Ammon's horn (tissue), 1 donor: ENCODE data around the gene KLHL25.

Experiments used
- DNase-seq: peaks from one replicate; pipeline ENCODE4 v3.0.0-alpha.2; 2016; ENCODE audit warnings: low spot score

Gene KLHL25

DNA sequence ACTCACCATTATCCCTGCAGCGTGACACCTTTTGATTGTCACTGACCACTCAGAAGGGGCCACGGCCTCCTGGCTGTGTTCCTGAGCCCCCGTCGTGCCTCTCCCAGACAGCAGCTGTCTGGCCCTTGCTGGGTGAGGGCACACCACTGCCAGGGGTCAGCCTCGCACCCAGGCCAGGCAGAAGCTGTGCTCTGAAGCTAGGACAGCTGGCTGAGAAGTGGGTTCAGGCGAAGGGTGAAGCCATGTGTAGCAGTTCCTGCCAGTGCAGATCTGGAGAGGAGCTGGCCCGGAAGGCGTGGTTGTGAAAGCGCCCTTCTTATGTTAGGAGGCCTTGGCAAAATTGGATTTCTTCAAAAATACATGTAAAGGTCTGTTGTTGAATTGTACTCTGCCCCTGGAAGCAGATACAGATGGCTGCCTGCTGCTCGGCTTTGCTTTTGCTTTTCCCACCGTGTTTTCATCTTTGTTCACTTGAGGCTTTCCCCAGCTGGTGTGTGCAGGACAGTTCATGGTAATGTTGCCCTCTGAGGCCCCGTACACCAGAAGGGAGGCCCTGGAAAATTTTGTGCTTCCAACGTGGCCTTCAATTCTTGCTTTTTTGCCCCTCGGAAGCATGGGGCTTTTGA, 49.1 kb downstream of the KLHL25 start:
- no peak for DNase-seq

DNA sequence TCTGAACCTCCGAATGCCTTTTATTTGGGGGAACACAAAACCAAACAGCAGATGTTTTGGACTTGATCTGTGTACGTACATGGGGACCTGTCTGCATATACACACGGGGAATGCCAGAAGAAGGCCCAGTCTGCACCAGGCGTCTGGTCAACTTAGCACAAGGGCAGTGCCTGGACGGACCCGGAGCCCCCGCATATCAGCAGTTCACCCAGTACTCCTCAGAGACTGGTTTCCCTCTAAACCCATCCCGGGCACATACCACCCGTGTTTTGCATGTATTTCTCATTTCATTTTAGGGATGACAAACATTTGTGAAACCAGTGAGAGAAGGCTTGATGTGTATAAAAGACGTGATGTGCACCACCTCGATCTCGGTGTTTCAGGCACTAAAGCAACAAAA, 49.7 kb downstream of the KLHL25 start:
- DNase-seq, result no peak

DNA sequence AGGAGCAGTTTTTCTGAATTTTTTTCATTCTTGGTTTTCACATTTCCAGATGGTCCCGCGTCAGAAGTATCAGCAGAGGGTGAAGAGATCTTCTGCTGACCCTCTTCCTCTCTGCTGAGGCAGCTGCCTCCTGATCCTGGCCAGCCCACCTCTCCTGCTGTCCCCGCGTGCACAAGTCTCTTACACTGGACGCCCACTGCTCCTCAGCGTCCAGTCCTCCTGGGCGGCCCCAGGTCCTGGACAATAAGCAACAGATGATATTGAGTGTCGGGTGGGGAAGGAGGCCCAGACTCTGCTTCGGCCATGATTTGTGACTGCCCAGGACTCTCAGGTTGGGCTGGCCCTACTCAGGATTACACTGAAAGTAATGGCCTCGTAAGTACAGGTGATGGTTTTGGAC, 50.1 kb downstream of the KLHL25 start:
- DNase-seq, result no peak

DNA sequence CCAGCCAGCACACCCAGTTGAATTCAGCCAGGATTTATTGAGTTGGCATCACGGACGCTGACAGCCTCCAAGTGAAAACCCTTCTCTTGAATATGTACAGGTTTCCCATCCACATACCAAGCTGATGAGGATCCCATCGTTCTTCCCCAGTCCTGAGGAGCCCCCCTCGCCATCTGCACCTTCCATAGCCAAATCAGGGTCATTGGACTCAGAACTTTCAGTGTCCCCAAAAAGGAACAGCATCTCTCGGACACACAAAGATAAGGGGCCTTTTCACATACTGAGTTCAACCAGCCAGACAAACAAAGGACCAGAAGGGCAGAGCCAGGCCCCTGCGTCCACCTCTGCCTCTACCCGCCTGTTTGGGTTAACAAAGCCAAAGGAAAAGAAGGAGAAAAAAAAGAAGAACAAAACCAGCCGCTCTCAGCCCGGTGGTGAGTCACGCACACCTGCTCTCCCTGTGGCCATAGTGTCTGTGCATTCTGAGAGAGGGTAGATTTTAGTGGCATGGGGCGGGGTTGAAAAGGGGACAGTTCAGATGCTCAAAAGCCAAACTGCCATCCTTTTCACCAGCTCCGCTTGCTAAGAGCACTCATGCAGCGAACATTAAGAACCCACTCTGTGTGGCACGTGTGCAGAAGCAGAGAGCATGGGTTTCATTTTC, 51.2 kb downstream of the KLHL25 start:
- DNase-seq, result no peak

DNA sequence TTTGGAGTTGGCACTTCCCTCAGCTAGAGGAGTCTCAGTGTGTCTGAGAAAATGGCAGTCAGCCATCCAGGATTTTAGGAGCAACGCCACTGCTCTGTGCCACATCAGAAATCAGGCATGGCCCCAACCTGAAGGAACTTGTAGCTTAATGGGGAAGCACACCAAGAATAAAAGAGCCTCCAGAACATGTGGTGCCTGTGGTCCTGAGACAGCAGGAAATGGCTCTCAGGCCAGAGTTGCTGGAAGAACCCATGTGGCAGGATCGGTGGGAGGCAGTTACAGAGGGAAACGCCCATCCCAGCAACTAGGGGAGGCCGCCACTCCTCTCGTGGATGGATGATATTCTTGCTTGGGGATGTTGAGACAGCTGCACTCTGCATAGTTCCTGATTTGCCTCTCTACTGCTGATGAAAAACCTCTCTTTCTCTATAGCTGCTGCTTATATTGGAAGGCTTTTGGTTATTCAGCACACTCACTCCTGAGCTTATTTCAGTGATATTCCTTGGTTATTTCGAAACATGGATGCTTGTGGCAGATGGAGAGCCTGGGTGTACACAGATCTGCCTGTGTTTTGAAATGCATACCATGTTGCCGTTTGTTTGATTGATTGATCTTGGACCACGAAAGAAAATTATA, 52.4 kb downstream of the KLHL25 start:
- DNase-seq, result peak; percentile 59

DNA sequence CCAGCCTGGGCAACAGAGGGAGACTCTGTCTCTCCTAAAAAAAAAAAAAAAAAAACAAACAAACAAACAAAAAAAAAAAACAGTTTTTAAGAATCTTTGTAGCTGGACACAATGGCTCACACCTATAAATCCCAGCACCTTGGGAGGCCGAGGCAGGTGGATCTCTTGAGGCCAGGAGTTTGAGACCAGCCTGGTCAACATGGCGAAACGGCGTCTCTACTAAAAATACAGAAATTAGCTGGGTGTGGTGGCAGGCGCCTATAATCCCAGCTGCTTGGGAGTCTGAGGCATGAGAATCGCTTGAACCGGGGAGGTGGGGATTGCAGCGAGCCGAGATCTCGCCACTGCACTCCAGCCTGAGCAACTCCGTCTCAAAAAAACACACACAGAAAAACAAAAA, 53.1 kb downstream of the KLHL25 start:
- DNase-seq, result no peak

DNA sequence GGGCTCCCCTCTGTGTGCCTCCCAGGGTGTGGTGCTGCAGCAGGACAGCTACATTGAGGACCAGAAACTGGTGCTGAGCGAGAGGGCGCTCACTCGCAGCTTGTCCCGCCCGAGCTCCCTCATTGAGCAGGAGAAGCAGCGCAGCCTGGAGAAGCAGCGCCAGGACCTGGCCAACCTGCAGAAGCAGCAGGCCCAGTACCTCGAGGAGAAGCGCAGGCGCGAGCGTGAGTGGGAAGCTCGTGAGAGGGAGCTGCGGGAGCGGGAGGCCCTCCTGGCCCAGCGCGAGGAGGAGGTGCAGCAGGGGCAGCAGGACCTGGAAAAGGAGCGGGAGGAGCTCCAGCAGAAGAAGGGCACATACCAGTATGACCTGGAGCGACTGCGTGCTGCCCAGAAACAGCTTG, 53.7 kb downstream of the KLHL25 start:
- no peak for DNase-seq

DNA sequence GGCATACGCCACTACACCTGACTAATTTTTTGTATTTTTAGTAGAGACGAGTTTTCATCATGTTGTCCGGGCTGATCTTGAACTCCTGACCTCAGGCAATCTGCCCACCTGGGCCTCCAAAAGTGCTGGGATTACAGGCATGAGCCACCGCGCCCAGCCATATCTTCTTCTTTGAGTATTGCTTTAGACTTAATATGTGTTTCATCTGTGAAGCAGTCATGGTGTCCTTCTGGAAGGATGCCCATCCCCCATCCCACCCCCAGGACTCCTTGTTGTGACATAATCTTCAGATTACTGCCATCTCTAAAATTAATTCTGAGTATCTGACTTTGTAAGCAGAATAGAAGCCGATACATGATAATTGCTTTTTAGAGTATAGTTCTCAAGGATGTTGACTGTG, 57.7 kb downstream of the KLHL25 start:
- DNase-seq, result no peak

DNA sequence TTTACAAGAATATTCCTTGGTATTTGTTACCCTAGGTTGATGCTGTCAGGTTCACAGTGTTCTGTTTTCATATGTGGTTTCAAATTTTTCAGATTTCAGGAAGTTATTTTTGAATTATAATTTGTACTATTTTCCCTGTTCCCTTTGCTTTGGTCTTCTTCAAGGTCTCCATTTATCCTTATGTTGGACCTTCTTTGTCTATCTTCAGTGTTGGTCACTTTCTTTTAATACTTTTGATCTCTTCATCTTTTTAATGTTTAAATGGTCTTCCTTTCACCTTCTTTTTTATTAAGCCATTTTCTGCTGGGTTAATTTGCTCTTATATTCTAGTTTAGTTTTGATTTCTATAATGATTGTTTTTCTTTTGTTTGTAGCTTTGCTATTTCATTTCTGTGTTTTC, 61.3 kb downstream of the KLHL25 start:
- DNase-seq, result no peak

DNA sequence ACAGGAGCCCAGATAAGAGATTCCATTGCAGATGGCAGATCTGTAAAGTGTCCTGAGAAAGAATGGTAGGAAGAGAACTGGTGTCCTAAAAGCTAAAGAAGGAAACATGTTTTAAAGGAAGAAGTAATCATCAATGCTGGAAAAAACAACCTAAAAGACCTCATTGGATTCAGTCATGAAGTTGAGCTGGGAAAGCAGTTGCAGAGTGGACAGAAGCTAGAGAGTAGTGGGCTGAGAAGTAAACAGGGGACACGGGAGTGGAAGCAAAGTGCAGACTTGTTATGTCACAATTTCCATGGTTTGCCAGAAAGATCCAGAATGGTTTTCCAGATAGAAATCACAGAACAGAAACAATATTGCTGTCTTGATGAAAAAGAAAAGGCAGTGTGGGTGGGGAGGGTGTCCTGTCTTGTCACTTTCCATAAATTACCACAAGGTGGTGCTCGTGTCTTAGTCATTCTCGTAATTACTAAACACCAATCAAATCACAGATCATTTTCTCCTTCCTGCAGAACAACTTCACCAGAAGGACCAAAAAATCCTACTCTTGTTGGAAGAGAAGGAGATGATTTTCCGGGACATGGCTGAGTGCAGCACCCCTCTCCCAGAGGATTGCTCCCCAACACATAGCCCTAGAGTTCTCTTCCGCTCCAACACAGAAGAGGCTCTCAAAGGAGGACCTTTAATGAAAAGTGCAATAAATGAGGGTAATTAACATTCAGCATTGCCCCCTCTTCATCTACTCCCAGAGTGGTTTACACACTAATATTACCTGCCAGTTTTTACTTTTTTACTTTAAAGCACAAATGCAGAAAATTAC, 64.5 kb downstream of the KLHL25 start:
- peak; percentile 87 for DNase-seq

DNA sequence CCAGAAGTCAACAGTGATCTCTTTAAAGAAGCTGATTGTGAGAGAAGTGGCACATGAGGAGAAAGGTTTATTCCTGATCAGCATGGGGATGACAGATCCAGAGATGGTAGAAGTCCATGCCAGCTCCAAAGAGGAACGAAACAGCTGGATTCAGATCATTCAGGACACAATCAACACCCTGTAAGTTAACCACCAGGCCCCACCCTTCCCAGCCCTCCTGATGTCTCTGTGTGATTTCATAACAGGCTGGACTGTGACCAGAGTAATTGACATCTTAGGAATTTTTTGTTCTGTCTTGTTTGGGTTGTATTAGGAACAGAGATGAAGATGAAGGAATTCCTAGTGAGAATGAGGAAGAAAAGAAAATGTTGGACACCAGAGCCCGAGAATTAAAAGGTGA, 67.7 kb downstream of the KLHL25 start:
- DNase-seq, result no peak

DNA sequence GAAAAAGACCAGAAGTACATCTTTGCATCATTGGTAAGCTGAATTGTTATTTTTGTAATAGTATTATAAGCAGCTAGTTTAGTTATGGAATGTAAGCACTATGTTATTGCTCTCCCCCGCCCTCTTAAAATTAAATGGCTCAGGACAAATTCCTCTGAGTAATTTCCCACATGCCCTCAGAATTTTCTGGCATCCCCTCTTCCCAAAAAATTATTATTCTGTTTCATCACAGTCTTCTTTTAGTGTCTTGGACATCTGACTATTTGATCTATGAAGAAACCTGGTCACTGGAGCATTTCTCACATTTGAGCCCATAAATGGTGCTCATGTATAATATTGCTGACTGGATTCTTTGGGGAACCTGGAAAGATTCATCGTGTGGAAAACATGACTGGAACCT, 68.3 kb downstream of the KLHL25 start:
- no peak for DNase-seq

DNA sequence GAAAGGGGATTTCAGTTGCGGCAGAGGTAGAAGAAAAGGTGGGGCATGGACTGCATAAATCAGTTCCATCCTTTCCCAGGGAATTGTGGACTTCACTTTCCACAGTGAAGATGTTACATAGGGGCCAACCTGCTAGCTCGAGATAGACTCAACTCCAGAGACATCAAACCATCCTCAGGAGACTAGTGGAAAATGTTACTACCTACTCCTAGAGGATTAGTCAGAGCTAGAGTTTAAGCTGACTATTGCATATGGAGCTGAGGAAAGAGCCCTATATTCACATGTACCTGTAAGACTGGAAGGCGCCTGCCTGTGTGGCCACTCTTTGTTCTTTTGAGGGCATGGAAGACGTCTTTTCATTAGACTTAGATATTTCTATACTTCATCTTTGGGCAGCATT, 69.2 kb downstream of the KLHL25 start:
- no peak for DNase-seq

DNA sequence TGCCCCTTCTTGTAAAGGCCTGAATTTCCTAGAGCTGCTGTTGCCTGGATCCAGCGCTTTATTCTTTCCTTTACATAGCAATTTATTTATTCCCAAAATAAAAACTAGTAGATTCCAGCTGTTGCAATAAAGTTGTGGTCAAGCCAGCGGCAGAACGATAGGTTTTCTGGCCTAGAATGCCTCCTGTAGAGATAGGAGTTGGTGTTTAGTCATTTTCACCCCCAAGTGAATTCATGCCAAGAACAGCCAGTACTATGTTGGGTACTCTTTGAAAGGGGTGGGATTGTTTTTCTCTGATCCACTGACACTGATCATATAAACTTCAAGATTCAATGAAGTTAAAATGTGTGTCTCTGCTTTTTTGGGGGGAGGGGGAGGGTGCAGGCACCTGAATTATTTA, 69.7 kb downstream of the KLHL25 start:
- DNase-seq, result no peak

DNA sequence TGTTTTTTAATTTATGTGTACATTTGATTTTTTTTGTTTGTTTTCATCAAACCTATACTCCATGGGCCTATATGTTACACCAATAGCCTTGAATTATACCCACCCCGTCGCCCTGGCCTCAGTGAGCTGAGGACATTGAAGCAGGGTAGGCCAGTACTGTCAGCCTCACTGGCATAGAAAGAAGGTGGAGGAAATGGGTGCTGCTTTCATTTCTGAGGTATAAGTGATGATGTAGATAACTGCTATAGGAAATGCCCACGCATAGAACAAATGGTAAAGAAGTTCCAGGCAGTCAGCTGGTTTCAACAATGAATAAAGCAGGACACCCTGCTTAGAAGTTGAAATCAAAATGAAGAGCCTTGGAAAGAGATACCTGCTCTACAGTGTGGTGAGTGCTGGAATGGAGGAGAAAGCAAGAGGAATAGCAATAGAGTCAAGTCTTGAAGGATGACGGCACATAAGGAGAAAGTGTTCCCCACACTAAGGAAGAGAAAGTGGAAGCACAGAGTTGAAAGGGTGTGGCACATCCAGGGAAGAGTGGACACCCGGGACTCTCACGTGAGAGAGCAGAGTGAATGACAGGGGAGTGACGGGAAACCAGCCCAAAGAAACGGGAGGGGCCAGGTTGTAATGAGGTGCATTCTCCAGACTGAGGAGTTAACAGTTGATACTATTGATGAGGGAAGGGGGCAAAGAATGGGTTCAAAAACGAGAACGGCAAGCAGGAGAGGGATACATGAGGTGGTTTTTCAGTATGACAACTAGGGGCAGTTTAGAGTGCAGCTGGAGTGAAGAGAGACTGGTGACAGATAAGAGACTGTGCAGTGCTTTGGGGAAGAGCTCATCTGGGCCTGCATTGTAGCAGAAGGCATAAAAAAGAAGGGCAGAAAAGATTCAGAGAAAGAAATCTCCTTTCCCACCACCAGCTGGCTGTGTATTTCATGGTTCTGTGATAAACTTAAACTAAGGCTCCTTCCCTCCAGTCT, 70.5 kb downstream of the KLHL25 start:
- no peak for DNase-seq

DNA sequence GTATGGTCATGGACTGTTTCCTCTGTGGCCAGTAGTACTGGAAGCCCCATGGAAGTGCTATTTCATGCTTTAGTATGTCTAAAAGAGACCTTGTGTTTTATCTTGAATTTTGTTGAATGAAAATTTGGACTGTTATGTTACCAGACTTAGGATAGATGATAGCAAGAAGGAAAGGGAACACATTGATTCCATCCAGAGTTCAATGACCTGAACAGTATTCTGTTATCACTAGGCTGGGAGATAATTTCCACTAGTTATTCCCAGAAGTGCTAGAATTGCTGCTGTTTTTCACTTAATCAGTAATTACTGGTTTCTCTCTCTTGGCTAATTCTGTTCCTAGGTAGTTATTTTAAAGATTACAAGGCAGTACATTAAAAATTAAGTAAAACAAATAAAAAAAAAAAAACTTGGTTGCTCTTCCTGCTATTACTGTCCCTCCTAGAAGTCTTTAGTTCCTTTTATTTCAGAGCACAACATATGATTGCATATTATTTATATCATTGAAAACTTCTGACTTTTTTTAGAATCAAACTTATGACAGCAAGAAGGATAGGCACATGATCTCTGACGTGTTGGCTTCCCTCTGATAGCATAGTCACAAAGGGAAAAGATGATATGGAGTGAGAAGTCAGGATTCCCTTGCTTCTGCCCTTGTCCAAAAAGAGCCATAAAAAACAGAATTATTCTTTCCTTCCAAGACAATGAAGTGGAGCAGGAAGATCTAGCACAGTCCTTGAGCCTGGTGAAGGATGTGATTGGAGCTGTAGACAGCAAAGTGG, 72.2 kb downstream of the KLHL25 start:
- DNase-seq, result no peak

DNA sequence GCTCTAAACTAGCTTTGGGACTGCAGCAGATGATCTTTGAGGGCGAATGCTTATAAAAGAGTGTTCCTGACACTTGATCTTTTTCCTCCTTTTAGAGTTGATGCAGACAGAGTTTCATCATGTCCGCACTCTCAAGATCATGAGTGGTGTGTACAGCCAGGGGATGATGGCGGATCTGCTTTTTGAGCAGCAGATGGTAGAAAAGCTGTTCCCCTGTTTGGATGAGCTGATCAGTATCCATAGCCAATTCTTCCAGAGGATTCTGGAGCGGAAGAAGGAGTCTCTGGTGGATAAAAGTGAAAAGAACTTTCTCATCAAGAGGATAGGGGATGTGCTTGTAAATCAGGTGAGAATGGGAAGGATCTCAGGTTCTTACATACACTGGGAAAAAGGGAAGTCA, 75.7 kb downstream of the KLHL25 start:
- DNase-seq, result peak; percentile 48

DNA sequence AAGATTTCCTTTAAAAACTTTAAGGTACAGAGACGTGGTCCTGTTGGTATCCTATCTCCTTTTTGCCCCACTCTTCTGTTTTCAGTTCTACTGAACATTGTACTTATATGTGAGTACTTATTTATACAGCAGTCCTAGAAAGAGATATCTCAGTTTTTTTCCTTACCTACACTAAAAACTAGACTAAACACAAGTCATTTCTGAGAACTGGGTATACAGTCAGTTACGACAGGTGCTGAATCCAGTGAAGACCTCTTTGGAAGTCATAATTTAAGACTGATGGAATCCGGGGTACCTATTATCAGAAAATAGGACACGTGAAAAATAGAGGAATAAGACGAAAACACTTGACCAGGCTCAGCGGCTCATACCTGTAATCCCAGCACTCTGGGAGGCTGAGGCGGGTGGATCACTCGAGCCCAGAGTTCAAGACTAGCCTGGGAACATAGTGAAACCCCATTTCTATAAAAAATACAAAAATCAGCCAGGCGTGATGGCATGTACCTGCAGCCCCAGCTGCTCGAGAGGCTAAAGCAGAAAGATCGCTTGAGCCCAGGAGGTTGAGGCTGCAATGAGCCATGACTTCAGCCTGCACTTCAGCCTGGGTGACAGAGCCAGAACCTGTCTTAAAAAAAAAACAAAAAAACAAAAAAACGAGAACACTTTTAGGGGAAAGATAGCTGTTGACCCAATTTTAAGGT, 76.3 kb downstream of the KLHL25 start:
- no peak for DNase-seq

DNA sequence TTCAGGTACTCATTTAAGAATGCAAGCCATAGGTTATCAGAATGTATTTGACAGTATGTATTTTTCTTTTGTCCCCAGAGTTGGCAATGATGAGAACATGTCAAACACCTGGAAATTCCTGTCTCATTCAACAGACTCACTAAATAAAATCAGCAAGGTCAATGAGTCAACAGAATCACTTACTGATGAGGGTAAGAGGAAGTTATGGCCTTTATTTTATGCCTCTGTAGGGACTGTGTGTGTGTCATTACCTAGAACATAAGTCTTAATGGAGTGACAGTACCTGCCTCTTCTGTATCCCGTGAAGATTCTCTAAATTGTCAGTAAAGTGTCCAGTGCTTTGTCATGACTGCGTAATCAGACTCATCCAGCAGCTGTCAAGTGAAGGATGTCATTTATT, 77.5 kb downstream of the KLHL25 start:
- no peak for DNase-seq

DNA sequence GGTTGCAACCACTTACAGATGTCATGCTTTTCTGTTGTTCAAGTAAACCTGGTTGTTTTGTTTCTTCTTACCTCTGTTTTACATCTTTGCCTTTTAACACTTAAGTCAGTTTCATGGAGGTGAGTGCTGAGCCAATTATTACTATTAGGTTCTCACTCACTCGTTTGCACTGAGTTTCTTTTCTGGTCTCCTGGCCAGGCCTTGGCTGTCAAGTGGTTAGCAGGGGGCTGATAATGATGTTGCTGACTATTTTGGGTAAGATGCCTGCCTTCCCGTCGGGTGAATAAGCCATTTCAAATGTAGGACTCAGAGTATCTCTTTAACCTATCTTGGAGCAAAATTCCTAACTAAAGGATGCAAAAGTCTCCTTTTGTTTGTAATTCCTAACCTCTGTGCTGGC, 78.5 kb downstream of the KLHL25 start:
- DNase-seq, result no peak
